Erythroblast (primary cell): Measurements from ENCODE around the gene MAPK4.

Experiments used
- GATA1 ChIP-seq: IDR thresholded peaks from 2 replicates; pipeline ENCODE4 v1.6.1; 2011; ENCODE audit warnings: low read depth, mild to moderate bottlenecking, control low read depth, low read length, moderate library complexity
- POLR2A ChIP-seq: IDR thresholded peaks from 2 replicates; pipeline ENCODE4 v1.6.1; 2011; ENCODE audit warnings: mild to moderate bottlenecking, low read length

DNA sequence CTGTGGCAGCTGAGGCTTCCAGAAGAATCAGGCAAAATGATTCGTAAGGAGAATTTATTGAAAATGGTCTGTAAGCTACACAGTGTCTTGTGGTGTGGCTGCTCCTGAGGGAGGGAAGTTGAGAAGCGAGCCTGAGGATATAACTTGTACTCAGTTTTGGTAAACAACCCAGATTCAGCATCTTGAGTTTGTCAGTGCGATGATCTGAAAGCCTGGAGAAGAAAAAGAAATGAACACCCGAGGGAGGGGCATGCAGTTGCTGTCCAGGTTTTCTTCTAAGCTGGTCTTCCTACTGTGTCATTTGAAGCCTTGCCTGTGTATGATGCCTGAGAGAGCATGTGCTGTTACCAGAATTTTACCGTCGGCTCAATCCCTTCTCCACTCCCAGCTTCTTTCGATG lies 87.3 kb downstream of the MAPK4 start:
- no peak for TF ChIP-seq POLR2A
- TF ChIP-seq GATA1: no peak
